ENCODE results near the gene C8G.

Gene C8G

GRCh38 chr9:136921718-136922117 is 23.3 kb upstream of the C8G start:
- H3K36me3 ChIP-seq (ENCODE audit: control insufficient read depth, insufficient read depth, low read length) = peaks cover 56% of the 10 kb centered on the region
- no peak overlapping the region for H3K4me3 ChIP-seq (ENCODE audit: low read depth, low read length)
- H3K9ac ChIP-seq (ENCODE audit: low read depth, low read length) = no peak overlapping the region
- H3K9me3 ChIP-seq (ENCODE audit: control insufficient read depth, insufficient read depth, low read length) = no peaks in the 10 kb centered on the region
- no peaks in the 10 kb centered on the region for H3K27me3 ChIP-seq (ENCODE audit: control insufficient read depth, insufficient read depth, low read length)
- no peaks in the 10 kb centered on the region for H3K4me1 ChIP-seq (ENCODE audit: control insufficient read depth, insufficient read depth, low read length)

GRCh38 chr9:136922540-136922939 is 22.5 kb upstream of the C8G start:
- no peak overlapping the region for H3K9ac ChIP-seq (ENCODE audit: low read depth, low read length)
- H3K9me3 ChIP-seq (ENCODE audit: control insufficient read depth, insufficient read depth, low read length) = no peaks in the 10 kb centered on the region
- no peak overlapping the region for H3K4me3 ChIP-seq (ENCODE audit: low read depth, low read length)
- peaks cover 52% of the 10 kb centered on the region for H3K36me3 ChIP-seq (ENCODE audit: control insufficient read depth, insufficient read depth, low read length)
- no peaks in the 10 kb centered on the region for H3K27me3 ChIP-seq (ENCODE audit: control insufficient read depth, insufficient read depth, low read length)
- no peaks in the 10 kb centered on the region for H3K4me1 ChIP-seq (ENCODE audit: control insufficient read depth, insufficient read depth, low read length)

- H3K9me3 ChIP-seq (ENCODE audit: control insufficient read depth, insufficient read depth, low read length) = no peaks in the 10 kb centered on the region
- no peaks in the 10 kb centered on the region for H3K4me1 ChIP-seq (ENCODE audit: control insufficient read depth, insufficient read depth, low read length)
- H3K27me3 ChIP-seq (ENCODE audit: control insufficient read depth, insufficient read depth, low read length) = no peaks in the 10 kb centered on the region
- H3K9ac ChIP-seq (ENCODE audit: low read depth, low read length) = no peak overlapping the region
- H3K4me3 ChIP-seq (ENCODE audit: low read depth, low read length) = no peak overlapping the region
- H3K36me3 ChIP-seq (ENCODE audit: control insufficient read depth, insufficient read depth, low read length) = peaks cover 48% of the 10 kb centered on the region
Measured at GRCh38 chr9:136923881-136924280, 21.2 kb upstream of the C8G start.

GRCh38 chr9:136925414-136926153 is 19.5 kb upstream of the C8G start:
- peaks cover 40% of the 10 kb centered on the region for H3K36me3 ChIP-seq (ENCODE audit: control insufficient read depth, insufficient read depth, low read length)
- H3K9me3 ChIP-seq (ENCODE audit: control insufficient read depth, insufficient read depth, low read length) = no peaks in the 10 kb centered on the region
- no peak overlapping the region for H3K9ac ChIP-seq (ENCODE audit: low read depth, low read length)
- no peak overlapping the region for H3K4me3 ChIP-seq (ENCODE audit: low read depth, low read length)
- H3K27me3 ChIP-seq (ENCODE audit: control insufficient read depth, insufficient read depth, low read length) = no peaks in the 10 kb centered on the region
- no peaks in the 10 kb centered on the region for H3K4me1 ChIP-seq (ENCODE audit: control insufficient read depth, insufficient read depth, low read length)

GRCh38 chr9:136926154-136926704 is 18.8 kb upstream of the C8G start:
- Histone ChIP-seq H3K9me3 (ENCODE audit: control insufficient read depth, insufficient read depth, low read length) (no peaks in the 10 kb centered on the region), H3K36me3 (ENCODE audit: control insufficient read depth, insufficient read depth, low read length) (peaks cover 34% of the 10 kb centered on the region), H3K4me1 (ENCODE audit: control insufficient read depth, insufficient read depth, low read length) (no peaks in the 10 kb centered on the region), H3K27me3 (ENCODE audit: control insufficient read depth, insufficient read depth, low read length) (no peaks in the 10 kb centered on the region), H3K9ac (ENCODE audit: low read depth, low read length) (no peak overlapping the region), H3K4me3 (ENCODE audit: low read depth, low read length) (no peak overlapping the region)

- no peaks in the 10 kb centered on the region for H3K9me3 ChIP-seq (ENCODE audit: control insufficient read depth, insufficient read depth, low read length)
- no peak overlapping the region for H3K9ac ChIP-seq (ENCODE audit: low read depth, low read length)
- peaks cover 34% of the 10 kb centered on the region for H3K36me3 ChIP-seq (ENCODE audit: control insufficient read depth, insufficient read depth, low read length)
- H3K4me3 ChIP-seq (ENCODE audit: low read depth, low read length) = no peak overlapping the region
- H3K27me3 ChIP-seq (ENCODE audit: control insufficient read depth, insufficient read depth, low read length) = no peaks in the 10 kb centered on the region
- no peaks in the 10 kb centered on the region for H3K4me1 ChIP-seq (ENCODE audit: control insufficient read depth, insufficient read depth, low read length)
Measured at GRCh38 chr9:136926749-136927148, 18.3 kb upstream of the C8G start.

- Histone ChIP-seq H3K36me3 (ENCODE audit: control insufficient read depth, insufficient read depth, low read length) (peaks cover 27% of the 10 kb centered on the region), H3K9ac (ENCODE audit: low read depth, low read length) (no peak overlapping the region), H3K4me1 (ENCODE audit: control insufficient read depth, insufficient read depth, low read length) (no peaks in the 10 kb centered on the region), H3K4me3 (ENCODE audit: low read depth, low read length) (no peak overlapping the region), H3K27me3 (ENCODE audit: control insufficient read depth, insufficient read depth, low read length) (no peaks in the 10 kb centered on the region), H3K9me3 (ENCODE audit: control insufficient read depth, insufficient read depth, low read length) (no peaks in the 10 kb centered on the region)
Measured at GRCh38 chr9:136927343-136928271, 17.4 kb upstream of the C8G start.

- Histone ChIP-seq H3K4me3 (ENCODE audit: low read depth, low read length) (no peak overlapping the region), H3K4me1 (ENCODE audit: control insufficient read depth, insufficient read depth, low read length) (no peaks in the 10 kb centered on the region), H3K36me3 (ENCODE audit: control insufficient read depth, insufficient read depth, low read length) (peaks cover 26% of the 10 kb centered on the region), H3K9ac (ENCODE audit: low read depth, low read length) (no peak overlapping the region), H3K27me3 (ENCODE audit: control insufficient read depth, insufficient read depth, low read length) (no peaks in the 10 kb centered on the region), H3K9me3 (ENCODE audit: control insufficient read depth, insufficient read depth, low read length) (no peaks in the 10 kb centered on the region)
Measured at GRCh38 chr9:136928591-136928990, 16.5 kb upstream of the C8G start.

- Histone ChIP-seq H3K9ac (ENCODE audit: low read depth, low read length) (no peak overlapping the region), H3K9me3 (ENCODE audit: control insufficient read depth, insufficient read depth, low read length) (no peaks in the 10 kb centered on the region), H3K36me3 (ENCODE audit: control insufficient read depth, insufficient read depth, low read length) (peaks cover 16% of the 10 kb centered on the region), H3K4me3 (ENCODE audit: low read depth, low read length) (no peak overlapping the region), H3K4me1 (ENCODE audit: control insufficient read depth, insufficient read depth, low read length) (no peaks in the 10 kb centered on the region), H3K27me3 (ENCODE audit: control insufficient read depth, insufficient read depth, low read length) (no peaks in the 10 kb centered on the region)
Measured at GRCh38 chr9:136930014-136930413, 15.0 kb upstream of the C8G start.

- H3K4me3 ChIP-seq (ENCODE audit: low read depth, low read length) = no peak overlapping the region
- H3K9ac ChIP-seq (ENCODE audit: low read depth, low read length) = no peak overlapping the region
- H3K9me3 ChIP-seq (ENCODE audit: control insufficient read depth, insufficient read depth, low read length) = no peaks in the 10 kb centered on the region
- H3K27me3 ChIP-seq (ENCODE audit: control insufficient read depth, insufficient read depth, low read length) = no peaks in the 10 kb centered on the region
- no peaks in the 10 kb centered on the region for H3K4me1 ChIP-seq (ENCODE audit: control insufficient read depth, insufficient read depth, low read length)
- peaks cover 5% of the 10 kb centered on the region for H3K36me3 ChIP-seq (ENCODE audit: control insufficient read depth, insufficient read depth, low read length)
Measured at GRCh38 chr9:136931611-136932130, 13.4 kb upstream of the C8G start.

- no peaks in the 10 kb centered on the region for H3K4me1 ChIP-seq (ENCODE audit: control insufficient read depth, insufficient read depth, low read length)
- H3K9ac ChIP-seq (ENCODE audit: low read depth, low read length) = no peak overlapping the region
- H3K4me3 ChIP-seq (ENCODE audit: low read depth, low read length) = no peak overlapping the region
- peaks cover 2% of the 10 kb centered on the region for H3K36me3 ChIP-seq (ENCODE audit: control insufficient read depth, insufficient read depth, low read length)
- H3K9me3 ChIP-seq (ENCODE audit: control insufficient read depth, insufficient read depth, low read length) = no peaks in the 10 kb centered on the region
- no peaks in the 10 kb centered on the region for H3K27me3 ChIP-seq (ENCODE audit: control insufficient read depth, insufficient read depth, low read length)
Measured at GRCh38 chr9:136934277-136934676, 10.8 kb upstream of the C8G start.
